IMR-90 (cell line): ENCODE measurements around the gene VSIR. TPM values are rescaled to one million over a fixed set of nuclear protein-coding genes. Genes with fewer than 3 reads are reported as not detected.
A peak's percentile ranks its signal among the peaks of the same experiment; 100 is the strongest.

Experiments
- ATAC-seq: fragments of 200-7000 bp; cut with Tn5 transposase; 2 replicates; pipeline ENCODE4 v1.9.1; 2020; ENCODE audit warnings: low read depth, mild to moderate bottlenecking, moderate library complexity
- BruUV-seq: library from RNA; stranded (reverse); fragments of 400-500 nt; replicated peaks from 2 replicates; lab custom pipeline; 2021; lab: Mats Ljungman, UMichigan
- CTCF ChIA-PET: fragments of 300-600 bp; formaldehyde crosslinking; extraction: SDS; loops from one replicate; lab custom pipeline; 2021; ENCODE audit warnings: antibody characterized with exemption; lab: Yijun Ruan, JAX
- POLR2A ChIA-PET: fragments of 300-600 bp; sonication (Branson Sonifier 250); formaldehyde crosslinking; loops from one replicate; lab custom pipeline; 2022; ENCODE audit warnings: antibody characterized with exemption; ENCODE audit not compliant: unreplicated experiment; lab: Charles Lee
- DNase-seq: peaks from one replicate; pipeline ENCODE4 v3.0.0; 2013
- H2AFZ ChIP-seq: replicated peaks from 2 replicates; pipeline ENCODE3; 2013; ENCODE audit warnings: low read length, mild to moderate bottlenecking; ENCODE audit not compliant: poor library complexity
- H2AK5ac ChIP-seq: 2 replicates; pipeline ENCODE4 v1.6.1; 2013; ENCODE audit warnings: low read depth, low read length, inconsistent platforms
- H2AK9ac ChIP-seq: replicated peaks from 2 replicates; pipeline ENCODE3; 2013; ENCODE audit warnings: mild to moderate bottlenecking, low read depth, low read length, moderate library complexity; ENCODE audit not compliant: poor library complexity
- H2BK120ac ChIP-seq: 2 replicates; pipeline ENCODE4 v1.6.1; 2013; ENCODE audit warnings: low read depth, low read length, inconsistent platforms
- H2BK15ac ChIP-seq: 3 replicates; pipeline ENCODE4 v1.6.1; 2013; ENCODE audit warnings: low read depth, low read length, inconsistent platforms
- H2BK20ac ChIP-seq: 2 replicates; pipeline ENCODE4 v1.6.1; 2013; ENCODE audit warnings: low read depth, mild to moderate bottlenecking, inconsistent platforms, low read length, moderate library complexity
- H2BK5ac ChIP-seq: 2 replicates; pipeline ENCODE4 v1.6.1; 2013; ENCODE audit warnings: mild to moderate bottlenecking, low read depth, low read length, inconsistent platforms; ENCODE audit not compliant: poor library complexity, severe bottlenecking
- H3K14ac ChIP-seq: replicated peaks from 2 replicates; pipeline ENCODE4 v1.6.1; 2013; ENCODE audit warnings: low read depth, low read length, inconsistent platforms
- H3K18ac ChIP-seq: 2 replicates; pipeline ENCODE4 v1.6.1; 2013; ENCODE audit warnings: low read depth, low read length, control low read depth
- H3K23ac ChIP-seq: 2 replicates; pipeline ENCODE4 v1.6.1; 2013; ENCODE audit warnings: low read depth, low read length, inconsistent platforms
- H3K27ac ChIP-seq: 2 replicates; pipeline ENCODE4 v1.5.1; 2013; ENCODE audit warnings: mild to moderate bottlenecking, control low read depth, low read length; ENCODE audit not compliant: insufficient read depth
- H3K27me3 ChIP-seq: 2 replicates; pipeline ENCODE4 v1.6.1; 2013; ENCODE audit warnings: low read length; ENCODE audit not compliant: control insufficient read depth, insufficient read depth
- H3K36me3 ChIP-seq: 2 replicates; pipeline ENCODE4 v1.6.1; 2013; ENCODE audit warnings: low read length, mixed read lengths; ENCODE audit not compliant: control insufficient read depth, insufficient read depth
- H3K4ac ChIP-seq: 2 replicates; pipeline ENCODE4 v1.6.1; 2013; ENCODE audit warnings: low read depth, low read length, inconsistent platforms
- H3K4me1 ChIP-seq: 2 replicates; pipeline ENCODE4 v1.6.1; 2013; ENCODE audit warnings: low read length, mixed read lengths; ENCODE audit not compliant: control insufficient read depth, insufficient read depth
- H3K4me2 ChIP-seq: 2 replicates; pipeline ENCODE4 v1.6.1; 2013; ENCODE audit warnings: low read depth, mild to moderate bottlenecking, control low read depth, low read length, moderate library complexity
- H3K4me3 ChIP-seq: 2 replicates; pipeline ENCODE4 v1.5.1; 2013; ENCODE audit warnings: low read depth, mild to moderate bottlenecking, control low read depth, low read length, moderate library complexity; ENCODE audit not compliant: insufficient read depth
- H3K56ac ChIP-seq: 2 replicates; pipeline ENCODE4 v1.6.1; 2013; ENCODE audit warnings: low read length, inconsistent platforms; ENCODE audit not compliant: insufficient read depth; ENCODE audit errors: extremely low read depth
- H3K79me1 ChIP-seq, 2 experiments: 2 replicates each; pipeline ENCODE4 v1.6.1; 2013; ENCODE audit warnings: low read length in 2 of 2, inconsistent platforms in 1 of 2, low read depth in 1 of 2
- H3K9ac ChIP-seq: 2 replicates; pipeline ENCODE4 v1.6.1; 2013; ENCODE audit warnings: low read depth, low read length, control low read depth
- H3K9me1 ChIP-seq: 2 replicates; pipeline ENCODE4 v1.6.1; 2013; ENCODE audit warnings: low read length, inconsistent platforms; ENCODE audit not compliant: insufficient read depth
- H3K9me3 ChIP-seq: 2 replicates; pipeline ENCODE4 v1.6.1; 2013; ENCODE audit warnings: low read length; ENCODE audit not compliant: control insufficient read depth, insufficient read depth
- H4K20me1 ChIP-seq: 2 replicates; pipeline ENCODE4 v1.6.1; 2013; ENCODE audit warnings: low read length, inconsistent platforms; ENCODE audit not compliant: insufficient read depth
- H4K5ac ChIP-seq: 2 replicates; pipeline ENCODE4 v1.6.1; 2013; ENCODE audit warnings: mild to moderate bottlenecking, low read depth, low read length, control low read depth
- H4K8ac ChIP-seq, 2 experiments: 2 replicates each; pipeline ENCODE4 v1.6.1; 2013; ENCODE audit warnings: low read depth in 2 of 2, low read length in 2 of 2, control low read depth in 1 of 2, inconsistent platforms in 1 of 2
- H4K91ac ChIP-seq: 2 replicates; pipeline ENCODE4 v1.6.1; 2013; ENCODE audit warnings: low read depth, low read length, inconsistent platforms; ENCODE audit not compliant: insufficient read depth
- CHD1 ChIP-seq: IDR thresholded peaks from 2 replicates; pipeline ENCODE4 v1.6.1; 2012; ENCODE audit warnings: low read depth, low read length, improper control_type of control experiment
- FOS ChIP-seq: fragments of 150-350 bp; IDR thresholded peaks from 2 replicates; pipeline ENCODE4 v1.6.1; 2016; ENCODE audit warnings: low read depth, low read length
- MAFK ChIP-seq: IDR thresholded peaks from 2 replicates; pipeline ENCODE4 v1.6.1; 2012; ENCODE audit warnings: low read depth, low read length, improper control_type of control experiment
- MXI1 ChIP-seq: IDR thresholded peaks from 2 replicates; pipeline ENCODE4 v1.6.1; 2012; ENCODE audit warnings: low read depth, mild to moderate bottlenecking, low read length, moderate library complexity, borderline replicate concordance
- NFE2L2 ChIP-seq: fragments of 150-350 bp; IDR thresholded peaks from 2 replicates; pipeline ENCODE4 v1.6.1; 2016; ENCODE audit warnings: low read depth, mild to moderate bottlenecking, low read length
- POLR2A ChIP-seq: IDR thresholded peaks from 2 replicates; pipeline ENCODE4 v1.6.1; 2012; ENCODE audit warnings: mild to moderate bottlenecking, low read depth, low read length
- RAD21 ChIP-seq: IDR thresholded peaks from 2 replicates; pipeline ENCODE4 v1.6.1; 2012; ENCODE audit warnings: low read length, improper control_type of control experiment
- RCOR1 ChIP-seq: IDR thresholded peaks from 2 replicates; pipeline ENCODE4 v1.6.1; 2012; ENCODE audit warnings: mild to moderate bottlenecking, low read length, improper control_type of control experiment; ENCODE audit not compliant: insufficient replicate concordance
- RFX5 ChIP-seq: IDR thresholded peaks from 2 replicates; pipeline ENCODE4 v1.8.0; 2012; ENCODE audit warnings: low read depth, mild to moderate bottlenecking, low read length, moderate library complexity
- SMC3 ChIP-seq: fragments of 150-350 bp; IDR thresholded peaks from 2 replicates; pipeline ENCODE4 v1.6.1; 2016; ENCODE audit warnings: low read depth, mild to moderate bottlenecking, antibody characterized with exemption, low read length, moderate library complexity
- USF2 ChIP-seq: fragments of 150-350 bp; IDR thresholded peaks from 2 replicates; pipeline ENCODE4 v1.6.1; 2017; ENCODE audit warnings: mild to moderate bottlenecking, antibody characterized with exemption, low read length, low read depth
- WGBS, 2 experiments: methylation state at CpG; one replicate each; pipeline versions ENCODE4 v1.1.5 to v1.1.7; 2013; ENCODE audit warnings: missing lambda C conversion rate in 2 of 2; ENCODE audit not compliant: insufficient read length in 1 of 2; ENCODE audit errors: extremely low coverage in 2 of 2; 5-methylcytosine and 5-hydroxymethylcytosine counted together
- dilution Hi-C: fragments of 300-500 bp; cut with HindIII; formaldehyde crosslinking; loops from one replicate; pipeline ENCODE4 v1.14.3; 2018; ENCODE audit warnings: low sequenced_read_pairs; ENCODE audit not compliant: unreplicated experiment
- in situ Hi-C: fragments of 300-500 bp; cut with MboI; formaldehyde crosslinking; loops from 3 replicates; pipeline ENCODE4 v1.14.3; 2019; ENCODE audit warnings: low sequenced_read_pairs, inconsistent platforms, mixed read lengths
- intact Hi-C: fragments of 100-400 bp; cut with micrococcal nuclease; formaldehyde crosslinking; loops from 2 replicates; pipeline ENCODE4 v1.10.0; 2022
- polyA plus RNA-seq, 3 experiments: library from polyadenylated mRNA; depleted of rRNA; stranded (reverse); fragments of >200 nt; gene quantifications; 2 replicates each; pipeline ENCODE4 v1.2.3, GENCODE V29; 2012; ENCODE audit warnings: low replicate concordance in 1 of 3
- total RNA-seq: library from RNA; depleted of rRNA; stranded (reverse); fragments of >200 nt; gene quantifications from 2 replicates; pipeline ENCODE4 v1.2.3, GENCODE V29; 2012
- TF ChIP-seq, protein P1 (sequence below): fragments of 150-350 bp; IDR thresholded peaks from 2 replicates; pipeline ENCODE4 v1.6.1; 2016; ENCODE audit warnings: low read depth, mild to moderate bottlenecking, low read length, moderate library complexity, borderline replicate concordance
- TF ChIP-seq, protein P2 (sequence below): conservative IDR thresholded peaks from 2 replicates; pipeline ENCODE4 v1.5.1; 2012; ENCODE audit warnings: mild to moderate bottlenecking, low read depth, low read length, improper control_type of control experiment

Gene VSIR
- total and polyA plus RNA-seq, 2 of the 4 experiments (the other 2 are of a cell fraction) = 5.0 to 23.8 TPM

- H3K14ac ChIP-seq = no peak overlapping the region
- H4K5ac ChIP-seq = no peak overlapping the region
- no peak overlapping the region for H3K18ac ChIP-seq
- H3K27me3 ChIP-seq = peaks cover 7% of the 10 kb centered on the region
- BruUV-seq = no TSS peak
- no peak overlapping the region for H3K27ac ChIP-seq
- no peaks in the 10 kb centered on the region for H3K79me1 ChIP-seq
- WGBS, 2 experiments = no CpG with 5 or more reads among the region's 10 CpGs
- H3K9me1 ChIP-seq = no peaks in the 10 kb centered on the region
- H4K8ac ChIP-seq = no peak overlapping the region
- no peak overlapping the region for H3K4ac ChIP-seq
- peak overlapping the region; percentile 5 for H2AFZ ChIP-seq
- no peak overlapping the region for H3K4me3 ChIP-seq
- H3K9me3 ChIP-seq = peaks cover 2% of the 10 kb centered on the region; the same call in 1 of the 2 replicates
- no peak overlapping the region for H4K91ac ChIP-seq
- ChIA-PET POLR2A (no interaction called here), CTCF (no interaction called here)
- ATAC-seq (no peak), DNase-seq (no peak)
- H3K4me1 ChIP-seq = peaks cover 2% of the 10 kb centered on the region; the same call in 1 of the 2 replicates
- H3K4me2 ChIP-seq = no peak overlapping the region
- in situ Hi-C loops (no loop called here), intact Hi-C loops (no loop called here), dilution Hi-C loops (no loop called here)
- H2BK20ac ChIP-seq = no peak overlapping the region
- no peak overlapping the region for H3K23ac ChIP-seq
- H2AK9ac ChIP-seq = peak overlapping the region; percentile 55
- H2BK5ac ChIP-seq = no peak overlapping the region
- no peak overlapping the region for H2BK120ac ChIP-seq
- H3K56ac ChIP-seq = no peak overlapping the region
- H3K36me3 ChIP-seq = no peaks in the 10 kb centered on the region
- no peak overlapping the region for H2AK5ac ChIP-seq
- no peak for TF ChIP-seq RAD21
- TF ChIP-seq SMC3 = no peak
- TF ChIP-seq MAFK = no peak
- TF ChIP-seq FOS = no peak
- no peak for TF ChIP-seq USF2
- TF ChIP-seq RCOR1 = no peak
- TF ChIP-seq, protein P1, sequence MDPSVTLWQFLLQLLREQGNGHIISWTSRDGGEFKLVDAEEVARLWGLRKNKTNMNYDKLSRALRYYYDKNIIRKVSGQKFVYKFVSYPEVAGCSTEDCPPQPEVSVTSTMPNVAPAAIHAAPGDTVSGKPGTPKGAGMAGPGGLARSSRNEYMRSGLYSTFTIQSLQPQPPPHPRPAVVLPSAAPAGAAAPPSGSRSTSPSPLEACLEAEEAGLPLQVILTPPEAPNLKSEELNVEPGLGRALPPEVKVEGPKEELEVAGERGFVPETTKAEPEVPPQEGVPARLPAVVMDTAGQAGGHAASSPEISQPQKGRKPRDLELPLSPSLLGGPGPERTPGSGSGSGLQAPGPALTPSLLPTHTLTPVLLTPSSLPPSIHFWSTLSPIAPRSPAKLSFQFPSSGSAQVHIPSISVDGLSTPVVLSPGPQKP = no peak
- no peak for TF ChIP-seq POLR2A
- no peak for TF ChIP-seq NFE2L2
- no peak for TF ChIP-seq RFX5
- no peak for TF ChIP-seq MXI1
- no peak for TF ChIP-seq CHD1
- TF ChIP-seq, protein P2, sequence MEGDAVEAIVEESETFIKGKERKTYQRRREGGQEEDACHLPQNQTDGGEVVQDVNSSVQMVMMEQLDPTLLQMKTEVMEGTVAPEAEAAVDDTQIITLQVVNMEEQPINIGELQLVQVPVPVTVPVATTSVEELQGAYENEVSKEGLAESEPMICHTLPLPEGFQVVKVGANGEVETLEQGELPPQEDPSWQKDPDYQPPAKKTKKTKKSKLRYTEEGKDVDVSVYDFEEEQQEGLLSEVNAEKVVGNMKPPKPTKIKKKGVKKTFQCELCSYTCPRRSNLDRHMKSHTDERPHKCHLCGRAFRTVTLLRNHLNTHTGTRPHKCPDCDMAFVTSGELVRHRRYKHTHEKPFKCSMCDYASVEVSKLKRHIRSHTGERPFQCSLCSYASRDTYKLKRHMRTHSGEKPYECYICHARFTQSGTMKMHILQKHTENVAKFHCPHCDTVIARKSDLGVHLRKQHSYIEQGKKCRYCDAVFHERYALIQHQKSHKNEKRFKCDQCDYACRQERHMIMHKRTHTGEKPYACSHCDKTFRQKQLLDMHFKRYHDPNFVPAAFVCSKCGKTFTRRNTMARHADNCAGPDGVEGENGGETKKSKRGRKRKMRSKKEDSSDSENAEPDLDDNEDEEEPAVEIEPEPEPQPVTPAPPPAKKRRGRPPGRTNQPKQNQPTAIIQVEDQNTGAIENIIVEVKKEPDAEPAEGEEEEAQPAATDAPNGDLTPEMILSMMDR = no peak
- no peaks in the 10 kb centered on the region; the same call in 1 of the 2 replicates for H4K20me1 ChIP-seq
- no peak overlapping the region for H2BK15ac ChIP-seq
- H3K9ac ChIP-seq = no peak overlapping the region
These were observed 30.8 kb downstream of the VSIR start for GRCh38 chr10:71742301-71743088.
